Measurements from ENCODE around the gene ADRM1.

Gene ADRM1

DNA sequence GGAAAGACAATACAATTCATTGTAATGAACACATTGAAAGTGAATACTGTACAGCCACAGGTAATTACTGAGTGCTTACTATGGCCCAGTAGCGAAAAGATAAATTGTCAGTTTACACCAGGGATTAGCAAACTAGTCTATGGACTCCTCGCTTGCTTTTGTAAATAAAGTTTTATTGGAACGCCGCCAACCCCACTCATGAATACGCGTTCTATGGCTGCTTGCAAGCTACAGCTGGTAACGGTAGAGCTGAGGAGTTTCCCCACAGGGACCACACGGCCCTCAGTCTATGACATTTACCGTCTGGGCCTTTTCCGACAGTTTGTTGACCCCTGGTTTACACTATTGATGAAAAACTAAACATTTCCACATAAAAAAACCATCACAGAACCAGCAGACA, 40.1 kb downstream of the ADRM1 start:
- DNase-seq: no peak

- no peak for DNase-seq
Observed at GRCh38 chr20:62344092-62344491, 41.3 kb downstream of the ADRM1 start.

DNA sequence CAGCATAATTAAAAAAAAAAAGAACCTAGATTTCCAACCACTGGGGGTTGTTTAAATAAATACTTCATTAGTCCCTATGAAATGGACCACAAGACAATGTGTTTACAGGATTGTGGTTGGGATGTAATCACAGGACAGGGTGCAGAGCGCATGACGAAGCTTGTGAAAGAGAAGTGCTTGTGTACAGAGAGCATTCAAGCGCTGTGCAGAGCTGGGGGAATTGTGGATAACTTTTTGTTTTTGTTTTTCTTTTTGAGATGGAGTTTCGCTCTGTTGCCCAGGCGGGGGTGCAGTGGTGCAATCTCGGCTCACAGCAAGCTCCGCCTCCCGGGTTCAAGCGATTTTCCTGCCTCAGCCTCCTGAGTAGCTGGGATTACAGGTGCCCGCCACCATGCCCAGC, 42.0 kb downstream of the ADRM1 start:
- no peak for DNase-seq

DNA sequence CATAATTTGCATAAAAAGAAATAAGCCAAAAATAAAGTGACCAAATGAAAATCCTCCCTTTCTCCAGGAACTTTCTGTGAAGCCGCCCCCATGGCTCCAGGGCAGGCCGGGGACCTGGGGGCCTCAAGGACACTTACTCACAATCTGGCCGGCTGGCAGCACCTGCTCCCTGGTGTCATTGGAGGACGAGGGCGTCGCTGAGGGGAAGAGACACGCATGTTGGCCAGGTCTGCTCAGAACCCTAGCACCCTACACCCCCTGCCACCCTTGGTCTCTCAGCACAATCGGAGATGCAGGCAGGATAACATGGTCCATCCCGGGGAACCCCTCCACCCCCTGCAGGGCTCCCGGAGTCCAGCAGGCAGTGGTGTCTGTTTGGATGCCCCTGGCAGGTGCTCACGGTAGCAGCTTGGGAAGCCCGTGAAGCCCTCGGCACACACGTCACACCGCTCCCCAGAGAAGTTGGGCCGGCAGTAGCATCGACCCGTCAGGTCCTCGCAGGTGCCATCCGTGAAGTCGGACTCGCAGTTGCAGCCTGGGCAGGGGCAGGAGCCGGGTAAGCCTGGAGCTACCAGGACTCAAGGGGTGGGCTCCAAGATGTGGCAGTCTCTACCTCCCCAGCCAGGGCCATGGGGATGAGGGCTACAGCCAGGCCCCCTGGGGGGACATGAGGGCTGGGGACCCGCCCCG, 43.0 kb downstream of the ADRM1 start:
- DNase-seq: no peak

DNA sequence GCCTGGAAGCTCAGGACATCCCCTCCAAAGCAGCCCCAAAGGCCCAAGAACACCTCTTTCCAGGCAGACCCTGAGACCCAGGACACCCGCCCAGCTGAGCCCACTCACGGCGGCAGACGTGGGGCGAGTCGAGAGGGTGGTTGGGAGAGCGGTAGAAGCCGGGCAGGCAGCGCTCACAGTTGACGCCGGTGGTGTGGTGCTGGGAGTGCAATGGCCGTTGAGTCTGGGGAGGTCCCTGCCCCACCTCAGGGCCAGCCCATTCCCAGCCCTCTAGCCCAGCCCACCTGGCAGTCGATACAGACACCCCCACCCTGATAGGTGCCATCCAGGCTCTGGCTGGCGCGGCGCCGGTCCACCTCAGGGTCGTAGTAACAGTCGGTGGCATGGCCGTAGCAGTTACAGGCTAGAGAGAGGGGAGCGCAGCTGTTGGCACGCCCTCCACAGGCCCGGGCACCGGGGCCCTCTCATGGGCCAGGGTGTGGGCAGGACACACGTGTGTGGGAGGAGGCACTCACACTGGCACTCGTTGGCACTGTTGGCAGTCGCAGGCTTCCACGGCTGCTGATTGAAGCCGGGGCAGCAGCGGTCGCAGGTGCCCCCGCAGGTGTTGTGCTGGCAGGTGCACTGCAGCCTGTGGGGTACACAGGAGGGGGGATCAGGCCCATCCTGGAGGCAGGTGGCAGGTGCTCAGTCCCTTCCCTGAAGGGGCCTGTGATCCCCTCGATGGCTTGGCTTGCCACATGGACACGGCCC, 43.8 kb downstream of the ADRM1 start:
- no peak for DNase-seq

DNA sequence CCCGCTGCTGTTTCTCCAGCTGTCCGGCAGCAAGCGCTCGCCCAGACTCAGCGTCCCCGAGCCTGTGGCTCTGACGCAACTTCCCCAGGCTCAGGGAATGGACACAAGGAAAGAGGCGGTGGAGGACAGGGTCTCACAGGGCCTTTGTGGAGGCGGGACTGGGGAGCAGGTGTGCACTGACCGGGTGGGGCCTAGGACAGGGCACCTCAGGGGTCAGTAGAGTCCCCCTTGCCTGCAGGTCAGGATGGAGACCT, 44.3 kb downstream of the ADRM1 start:
- DNase-seq: no peak

GRCh38 chr20:62347445-62347844, 44.6 kb downstream of the ADRM1 start:
- no peak for DNase-seq

GRCh38 chr20:62348604-62349003, 45.8 kb downstream of the ADRM1 start:
- DNase-seq: no peak

- DNase-seq: no peak
Observed at GRCh38 chr20:62349556-62350097, 46.8 kb downstream of the ADRM1 start.

DNA sequence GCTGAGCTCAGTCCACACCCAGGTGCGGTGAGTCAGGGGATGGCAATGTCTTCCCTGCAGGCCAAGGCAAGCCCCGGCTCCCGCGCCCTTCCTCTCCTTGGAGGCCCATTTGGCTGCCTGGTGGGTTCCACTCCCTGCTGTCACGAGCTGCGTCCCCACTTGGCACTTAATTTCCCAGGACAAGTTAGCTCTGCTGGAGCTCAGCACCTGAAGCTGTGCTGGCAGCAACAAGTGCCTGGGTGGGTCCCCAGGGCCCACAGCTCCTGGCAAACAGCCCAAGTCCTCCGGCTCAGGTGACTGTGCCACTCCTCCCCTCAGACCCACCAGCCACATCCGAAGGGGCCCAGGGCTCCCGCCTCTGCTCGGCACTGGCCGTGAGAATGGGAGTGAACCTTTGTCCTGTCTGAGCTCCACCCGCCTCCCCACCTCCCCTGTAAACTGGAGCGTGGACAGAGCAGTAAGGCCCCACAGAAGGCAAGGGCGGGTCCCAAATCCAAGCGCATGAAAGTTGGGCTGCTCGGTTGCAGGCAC, 47.4 kb downstream of the ADRM1 start:
- no peak for DNase-seq

DNA sequence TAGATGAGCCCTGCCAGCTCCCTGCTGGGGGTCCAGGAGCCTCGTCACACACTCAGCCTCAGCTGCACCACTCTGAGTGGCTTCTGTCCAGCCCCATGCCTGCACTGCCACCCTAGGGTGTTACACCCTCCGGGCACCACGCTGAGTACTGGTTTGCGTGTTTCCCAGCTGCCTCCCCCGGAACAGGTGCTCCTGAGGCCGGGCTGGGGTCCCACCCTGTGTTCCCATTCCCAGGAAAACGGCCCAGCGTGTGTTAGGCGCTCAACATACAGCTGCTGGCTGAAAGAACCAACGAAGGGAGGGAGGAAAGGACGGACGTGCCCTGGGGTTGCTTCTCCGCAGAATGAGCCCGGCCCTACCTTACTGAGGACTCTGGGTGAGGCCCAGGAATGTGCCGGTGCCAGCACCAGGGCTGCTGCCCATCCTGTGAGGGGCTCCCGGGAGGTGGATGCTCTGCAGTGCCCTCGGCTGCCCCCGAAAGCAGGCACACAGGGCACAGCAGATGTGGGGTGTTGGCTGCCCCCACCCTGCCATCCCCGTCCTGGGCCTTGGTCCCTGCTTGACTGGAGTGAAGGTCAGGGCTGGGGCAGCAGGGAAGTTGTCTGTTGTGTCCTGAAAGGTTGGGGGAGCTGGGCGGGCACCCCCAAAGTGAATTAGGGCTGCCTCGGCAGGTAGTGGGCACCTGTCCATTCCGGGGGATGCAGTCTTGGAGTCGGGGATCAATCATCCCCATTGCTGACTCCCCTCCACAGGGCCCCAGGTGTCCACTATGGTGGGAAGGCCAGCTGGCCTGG, 48.0 kb downstream of the ADRM1 start:
- no peak for DNase-seq

DNA sequence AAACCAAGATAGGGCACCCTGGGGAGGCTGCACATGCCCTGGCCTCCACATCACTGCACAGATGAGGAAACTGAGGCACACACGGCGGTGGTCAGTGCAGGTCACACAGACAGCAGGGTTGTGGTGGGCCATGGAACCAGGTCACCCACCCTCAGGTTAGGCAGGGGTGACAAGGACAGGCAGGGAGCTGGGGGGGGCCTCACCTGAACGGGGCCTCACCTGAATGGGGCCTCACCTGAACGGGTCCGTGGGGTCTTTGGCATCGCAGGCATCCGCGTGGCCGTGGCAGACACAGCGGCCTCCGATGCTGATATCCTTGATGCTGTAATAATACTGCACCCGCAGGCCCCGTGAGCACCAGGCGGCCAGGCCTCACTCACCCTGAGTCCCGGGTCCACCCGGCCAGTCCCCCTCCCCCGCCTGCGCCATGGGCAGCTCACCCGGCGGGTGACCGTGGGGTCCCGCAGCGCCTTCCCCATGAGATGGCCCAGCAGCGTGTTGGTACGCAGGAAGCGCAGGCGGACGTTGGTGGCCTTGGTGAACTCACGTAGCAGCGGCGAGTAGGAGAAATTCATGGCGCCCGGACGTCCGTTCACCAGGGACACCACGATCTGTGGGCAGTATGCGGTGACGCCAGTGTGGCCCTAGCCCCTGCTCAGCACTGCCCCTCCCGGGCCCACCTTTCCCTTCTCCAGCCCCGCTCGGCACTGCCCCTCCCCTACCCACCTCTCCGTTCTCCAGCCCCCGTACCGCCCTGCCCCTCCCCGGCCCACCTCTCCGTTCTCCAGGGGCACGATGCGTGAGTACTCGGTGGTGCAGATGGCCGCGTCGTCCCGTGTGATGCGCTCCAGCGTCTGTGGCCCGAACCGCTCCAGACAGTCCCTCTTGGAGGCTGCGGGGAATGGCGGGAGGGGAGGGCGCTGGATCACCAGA, 48.9 kb downstream of the ADRM1 start:
- no peak for DNase-seq

- no peak for DNase-seq
Observed at GRCh38 chr20:62352402-62353288, 49.8 kb downstream of the ADRM1 start.

DNA sequence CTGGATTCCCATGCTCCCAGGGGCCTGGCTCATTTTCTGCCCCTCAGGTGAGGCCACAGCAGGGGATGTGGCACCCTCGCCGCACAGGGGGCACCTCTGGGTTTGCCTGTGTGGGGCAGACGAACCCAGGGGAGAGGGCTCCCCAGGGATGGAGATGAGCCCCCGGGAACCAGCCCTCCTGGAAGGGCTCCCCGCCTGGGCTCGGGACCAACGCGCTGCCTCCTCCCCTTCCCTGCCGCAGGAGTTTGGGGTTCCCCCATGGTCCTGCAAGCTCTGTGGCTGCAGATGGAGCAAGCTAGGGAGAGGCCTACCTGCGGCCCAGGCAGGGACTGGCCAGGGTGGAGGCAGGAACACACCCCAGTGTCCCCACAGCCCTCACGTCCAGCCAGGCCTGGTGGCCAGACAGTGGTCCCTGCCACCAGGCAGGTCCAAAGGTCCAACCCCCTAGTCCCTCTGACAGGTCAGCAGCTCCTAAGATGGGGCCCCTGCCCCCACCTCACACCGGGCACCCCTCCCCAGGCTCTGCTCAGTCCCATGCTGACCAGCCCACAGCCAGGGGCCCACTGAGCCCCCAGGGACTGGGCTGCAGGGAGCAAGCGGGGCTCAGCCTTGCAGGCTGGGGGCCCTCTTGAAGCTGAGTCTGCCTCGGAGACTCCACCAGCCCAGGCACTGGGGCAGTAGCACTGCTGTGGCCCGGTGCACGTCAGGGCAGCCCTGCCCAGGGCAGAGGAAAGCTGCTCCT, 50.7 kb downstream of the ADRM1 start:
- no peak for DNase-seq

GRCh38 chr20:62354031-62354808, 51.4 kb downstream of the ADRM1 start:
- DNase-seq: no peak

DNA sequence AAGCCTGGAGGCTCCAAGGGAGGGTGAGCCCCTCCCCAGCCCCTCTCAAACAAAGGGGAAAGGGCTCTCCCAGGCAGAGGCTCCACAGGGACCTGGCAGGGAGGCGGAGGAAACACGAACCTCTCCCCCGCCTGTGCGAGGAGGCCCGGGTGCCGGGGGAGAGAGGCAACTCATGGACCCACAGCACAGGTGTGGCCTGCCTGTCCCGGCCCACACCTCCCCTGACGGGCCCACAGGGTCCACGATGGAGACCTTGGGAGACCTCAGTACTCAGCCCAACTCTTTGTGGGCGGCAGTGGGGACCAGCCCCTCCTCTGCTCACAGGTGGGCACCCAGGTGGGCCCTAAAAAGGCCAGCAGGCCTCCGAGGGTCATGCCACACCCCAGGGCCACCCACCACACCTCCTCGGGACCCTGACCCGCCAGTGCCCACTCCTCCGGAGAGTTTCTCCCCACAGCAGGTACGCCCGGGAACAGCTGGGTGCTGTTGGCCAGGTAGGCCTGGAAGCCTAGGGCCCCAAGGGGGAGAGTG, 52.1 kb downstream of the ADRM1 start:
- no peak for DNase-seq

- DNase-seq: no peak
Observed at GRCh38 chr20:62355516-62355877, 52.7 kb downstream of the ADRM1 start.

- no peak for DNase-seq
Observed at GRCh38 chr20:62355878-62356588, 53.2 kb downstream of the ADRM1 start.
